DMS53 treated with DMSO at 0.1 percent for 48 hours (cell line): Measurements from ENCODE around the gene ARHGAP26.
A peak's percentile ranks its signal among the peaks of the same experiment; 100 is the strongest.

Experiments
- DNase-seq: peaks from one replicate; lab custom pipeline; 2025; ENCODE audit not compliant: unreplicated experiment; lab: John Stamatoyannopoulos, UW

The ARHGAP26 gene

GRCh38 chr5:142748568-142749249 lies 21.5 kb upstream of the ARHGAP26 start:
- no peak for DNase-seq

GRCh38 chr5:142749321-142749720 lies 20.9 kb upstream of the ARHGAP26 start:
- peak; percentile 45 for DNase-seq

- DNase-seq: no peak
These were observed 17.0 kb upstream of the ARHGAP26 start for GRCh38 chr5:142753116-142753631.

GRCh38 chr5:142754031-142754430 lies 16.1 kb upstream of the ARHGAP26 start:
- no peak for DNase-seq

GRCh38 chr5:142756576-142756975 lies 13.6 kb upstream of the ARHGAP26 start:
- no peak for DNase-seq

GRCh38 chr5:142757564-142757963 lies 12.6 kb upstream of the ARHGAP26 start:
- no peak for DNase-seq

- no peak for DNase-seq
These were observed 11.9 kb upstream of the ARHGAP26 start for GRCh38 chr5:142758062-142758795.

GRCh38 chr5:142758796-142759145 lies 11.4 kb upstream of the ARHGAP26 start:
- DNase-seq: no peak

- no peak for DNase-seq
These were observed 6.5 kb upstream of the ARHGAP26 start for GRCh38 chr5:142763701-142764100.

- no peak for DNase-seq
These were observed 3.0 kb upstream of the ARHGAP26 start for GRCh38 chr5:142767178-142767577.

GRCh38 chr5:142767911-142768310 lies 2.3 kb upstream of the ARHGAP26 start:
- no peak for DNase-seq

GRCh38 chr5:142769251-142769792 lies 855 bp upstream of the ARHGAP26 start:
- peak; percentile 18 for DNase-seq

- DNase-seq: peak; percentile 45
These were observed 753 bp downstream of the ARHGAP26 start for GRCh38 chr5:142770650-142771609.

- DNase-seq: no peak
These were observed 1.5 kb downstream of the ARHGAP26 start for GRCh38 chr5:142771666-142772065.

GRCh38 chr5:142772446-142773293 lies 2.5 kb downstream of the ARHGAP26 start:
- no peak for DNase-seq

GRCh38 chr5:142777099-142777498 lies 6.9 kb downstream of the ARHGAP26 start:
- DNase-seq: no peak

GRCh38 chr5:142777850-142778249 lies 7.7 kb downstream of the ARHGAP26 start:
- DNase-seq: no peak

GRCh38 chr5:142779163-142779840 lies 9.1 kb downstream of the ARHGAP26 start:
- DNase-seq: no peak

GRCh38 chr5:142780871-142781270 lies 10.7 kb downstream of the ARHGAP26 start:
- no peak for DNase-seq
